ENCODE data around the gene TCEA3. TPM values are rescaled to one million over a fixed set of nuclear protein-coding genes. Genes with fewer than 3 reads are reported as not detected.
A peak's percentile ranks its signal among the peaks of the same experiment; 100 is the strongest.

The TCEA3 gene
- total RNA-seq, 4 donors from 2014 or later: 21.4 to 45.8 (median 26.6) TPM

DNA sequence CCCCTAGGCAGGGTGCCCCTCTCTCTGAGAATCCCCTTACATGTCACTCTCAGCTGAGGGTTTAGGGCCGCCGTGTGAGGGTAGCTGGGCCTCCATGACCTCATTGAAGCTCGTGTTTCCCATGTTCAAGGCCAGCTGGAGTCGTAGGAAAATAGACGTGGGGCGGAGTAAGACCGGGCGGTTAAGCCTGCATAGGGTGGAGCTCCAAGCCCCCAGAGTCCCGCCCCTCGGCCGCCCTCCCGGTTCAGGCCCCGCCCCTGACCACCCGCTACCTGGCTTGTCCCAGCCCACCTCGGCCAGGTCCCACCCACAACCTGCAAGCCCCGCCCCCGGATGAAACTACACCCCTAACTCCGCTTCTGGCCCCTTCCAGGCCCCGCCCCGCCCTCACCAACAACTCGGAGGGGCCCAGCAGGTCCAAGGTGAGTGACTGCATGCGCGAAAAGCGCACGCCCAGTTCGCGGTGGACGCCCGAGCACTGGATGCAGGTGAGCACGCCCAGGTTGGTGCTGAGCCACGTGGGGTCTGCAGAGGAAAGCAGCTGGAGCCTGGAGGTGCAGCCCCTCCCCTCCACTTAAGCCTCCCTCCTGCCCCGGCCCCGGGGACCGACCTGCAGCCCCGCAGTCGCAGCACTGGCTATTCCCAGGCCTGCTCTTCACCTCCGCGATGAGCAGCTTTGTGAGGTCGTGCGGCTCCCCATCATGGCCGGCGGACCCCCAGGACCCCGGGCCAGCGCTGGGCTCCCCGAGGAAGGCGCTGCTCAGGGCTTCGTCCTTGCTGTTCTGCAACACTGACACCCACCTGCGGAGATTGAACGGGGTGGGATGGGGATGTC, 12.2 kb upstream of the TCEA3 start:
- Histone ChIP-seq H3K4me3 (no peak overlapping the region), H3K27ac (peak overlapping the region in 1 of 4 donors; percentile 14), H3K9me3 (no peaks in the 10 kb centered on the region), H3K4me1 (no peaks in the 10 kb centered on the region), H3K36me3 (peaks cover 0 to 97% of the 10 kb centered on the region in 2 donors), H3K27me3 (no peaks in the 10 kb centered on the region)
- peak; percentile 37 for ATAC-seq
- WGBS, 2 donors (ENCODE audit: low coverage in 1 of 2): 58 to 90% methylated on average over 2 to 4 of the region's 49 CpGs
- TF ChIP-seq EP300 (IDR thresholded peaks at IDR 0.05) (no peak), POLR2A (IDR thresholded peaks at IDR 0.05) (no peak), POLR2AphosphoS5 (IDR thresholded peaks at IDR 0.05) (no peak), CTCF (IDR thresholded peaks at IDR 0.05) (no peak)

- Histone ChIP-seq H3K27me3 (no peaks in the 10 kb centered on the region), H3K4me1 (no peaks in the 10 kb centered on the region), H3K27ac (no peak overlapping the region), H3K9me3 (no peaks in the 10 kb centered on the region), H3K36me3 (peaks cover 0 to 98% of the 10 kb centered on the region in 2 donors), H3K4me3 (no peak overlapping the region)
- TF ChIP-seq EP300 (IDR thresholded peaks at IDR 0.05) (no peak), CTCF (IDR thresholded peaks at IDR 0.05) (no peak), POLR2A (IDR thresholded peaks at IDR 0.05) (no peak), POLR2AphosphoS5 (IDR thresholded peaks at IDR 0.05) (no peak)
- 74 to 88% methylated on average over 2 to 3 of the region's 7 CpGs for WGBS, 2 donors (ENCODE audit: low coverage in 1 of 2)
- ATAC-seq: no peak
Measured at GRCh38 chr1:23434260-23434775, 9.8 kb upstream of the TCEA3 start.

DNA sequence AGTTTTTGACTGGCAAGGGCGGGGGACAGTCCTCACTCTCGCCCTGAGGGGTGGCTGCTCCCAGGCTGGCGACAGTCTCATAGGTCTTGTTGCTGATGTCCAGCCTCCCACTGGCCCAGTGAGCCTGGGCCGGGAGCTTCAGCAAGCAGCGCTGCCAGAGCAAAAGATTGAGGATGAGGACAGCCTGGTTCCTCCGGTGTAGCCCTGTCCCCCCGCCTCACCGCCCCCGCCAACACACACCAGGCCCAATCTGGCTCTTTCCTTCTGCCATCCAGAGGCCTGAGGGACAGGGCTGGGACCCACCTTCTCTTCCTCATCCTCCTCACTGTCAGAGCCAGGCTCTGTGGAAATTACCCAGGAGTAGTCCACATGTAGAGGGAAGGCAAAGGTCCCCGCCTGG, 8.6 kb upstream of the TCEA3 start:
- no peak for TF ChIP-seq POLR2AphosphoS5 (IDR thresholded peaks at IDR 0.05)
- TF ChIP-seq POLR2A (IDR thresholded peaks at IDR 0.05): no peak
- no peak for TF ChIP-seq EP300 (IDR thresholded peaks at IDR 0.05)
- TF ChIP-seq CTCF (IDR thresholded peaks at IDR 0.05): no peak
- ATAC-seq: no peak
- H3K9me3 ChIP-seq: no peaks in the 10 kb centered on the region
- no peaks in the 10 kb centered on the region for H3K4me1 ChIP-seq
- no peaks in the 10 kb centered on the region for H3K27me3 ChIP-seq
- WGBS, 2 donors (ENCODE audit: low coverage in 1 of 2): no CpG with 5 or more reads among the region's 10 CpGs
- H3K36me3 ChIP-seq: peaks cover 0 to 98% of the 10 kb centered on the region in 2 donors
- no peak overlapping the region for H3K4me3 ChIP-seq
- H3K27ac ChIP-seq: no peak overlapping the region

- Histone ChIP-seq H3K27ac (no peak overlapping the region), H3K27me3 (no peaks in the 10 kb centered on the region), H3K9me3 (no peaks in the 10 kb centered on the region), H3K4me3 (no peak overlapping the region), H3K4me1 (no peaks in the 10 kb centered on the region), H3K36me3 (peaks cover 0 to 90% of the 10 kb centered on the region in 2 donors)
- ATAC-seq: no peak
- no peak for TF ChIP-seq CTCF (IDR thresholded peaks at IDR 0.05)
- no peak for TF ChIP-seq POLR2A (IDR thresholded peaks at IDR 0.05)
- no peak for TF ChIP-seq POLR2AphosphoS5 (IDR thresholded peaks at IDR 0.05)
- TF ChIP-seq EP300 (IDR thresholded peaks at IDR 0.05): no peak
- no CpG with 5 or more reads among the region's 5 CpGs for WGBS, 2 donors (ENCODE audit: low coverage in 1 of 2)
Measured at GRCh38 chr1:23431431-23431830, 6.9 kb upstream of the TCEA3 start.

- TF ChIP-seq CTCF (IDR thresholded peaks at IDR 0.05): no peak
- no peak for TF ChIP-seq EP300 (IDR thresholded peaks at IDR 0.05)
- no peak for TF ChIP-seq POLR2AphosphoS5 (IDR thresholded peaks at IDR 0.05)
- Histone ChIP-seq H3K36me3 (peaks cover 0 to 84% of the 10 kb centered on the region in 2 donors), H3K4me1 (no peaks in the 10 kb centered on the region), H3K27ac (no peak overlapping the region), H3K9me3 (no peaks in the 10 kb centered on the region), H3K4me3 (no peak overlapping the region), H3K27me3 (no peaks in the 10 kb centered on the region)
- ATAC-seq: no peak
- whole genome bisulfite sequencing, 2 donors (ENCODE audit: low coverage in 1 of 2): 60% methylated on average over 1 of the region's 12 CpGs; no CpG with 5 or more reads in 1 of the 2 donors
Measured at GRCh38 chr1:23430803-23431202, 6.3 kb upstream of the TCEA3 start.

All from gastroesophageal sphincter (tissue), 4 donors.